HepG2 (cell line): Measurements from ENCODE around the gene VEZF1. TPM values are rescaled to one million over a fixed set of nuclear protein-coding genes. Genes with fewer than 3 reads are reported as not detected.
A peak's percentile ranks its signal among the peaks of the same experiment; 100 is the strongest.

Experiments used
- ARID3A ChIP-seq: IDR thresholded peaks from 2 replicates; pipeline ENCODE4 v1.6.1; 2012; ENCODE audit warnings: low read depth, low read length, improper control_type of control experiment
- CBX2 ChIP-seq, 2 experiments: fragments of 200-600 bp in 1 of 2; sonication (generic); formaldehyde crosslinking in 1 of 2; IDR thresholded peaks; 2 replicates each; pipeline versions ENCODE4 v1.7.0 to v1.8.1; 2018 to 2022; ENCODE audit warnings: low read depth in 2 of 2, low read length in 1 of 2, mild to moderate bottlenecking in 1 of 2, missing genetic modification reagents in 1 of 2
- CREM ChIP-seq, 2 experiments: sonication (generic) in 1 of 2; formaldehyde crosslinking in 1 of 2; IDR thresholded peaks; 2 replicates each; pipeline versions ENCODE4 v1.4.0 to v1.6.1; 2016 to 2020; ENCODE audit warnings: antibody characterized with exemption in 1 of 2, mild to moderate bottlenecking in 1 of 2, missing genetic modification reagents in 1 of 2
- GTF3A ChIP-seq: sonication (generic); formaldehyde crosslinking; conservative IDR thresholded peaks from 2 replicates; pipeline ENCODE4 v1.4.0; 2020; ENCODE audit warnings: mild to moderate bottlenecking, missing genetic modification reagents
- HCFC1 ChIP-seq: fragments of 150-350 bp; IDR thresholded peaks from 2 replicates; pipeline ENCODE4 v1.6.1; 2014; ENCODE audit warnings: low read depth, low read length
- HDAC2 ChIP-seq: sonication (generic); formaldehyde crosslinking; IDR thresholded peaks from 2 replicates; pipeline ENCODE4 v1.4.0; 2020; ENCODE audit warnings: missing genetic modification reagents
- HNRNPUL1 ChIP-seq: fragments of 200-400 bp; formaldehyde crosslinking; IDR thresholded peaks from 2 replicates; pipeline ENCODE4 v1.6.1; 2017; ENCODE audit warnings: low read depth, mild to moderate bottlenecking, low read length, moderate library complexity
- LCORL ChIP-seq, 2 experiments: fragments of 450-650 bp in 1 of 2; sonication (generic) in 1 of 2; formaldehyde crosslinking in 1 of 2; IDR thresholded peaks; 2 replicates each; pipeline versions ENCODE4 v1.5.0 to v1.6.1; 2017 to 2020; ENCODE audit warnings: antibody characterized with exemption in 1 of 2, missing genetic modification reagents in 1 of 2
- MAZ ChIP-seq, 2 experiments: sonication (generic) in 1 of 2; formaldehyde crosslinking in 1 of 2; IDR thresholded peaks; 2 replicates each; pipeline versions ENCODE4 v1.5.0 to v1.6.1; 2012 to 2020; ENCODE audit warnings: low read depth in 2 of 2, mild to moderate bottlenecking in 2 of 2, borderline replicate concordance in 1 of 2, improper control_type of control experiment in 1 of 2, low read length in 1 of 2, missing genetic modification reagents in 1 of 2, moderate library complexity in 1 of 2
- MIER2 ChIP-seq: IDR thresholded peaks from 2 replicates; pipeline ENCODE4 v1.6.1; 2016; ENCODE audit warnings: missing biosample characterization, missing genetic modification reagents
- MXD4 ChIP-seq: IDR thresholded peaks from 2 replicates; pipeline ENCODE4 v1.6.1; 2016; ENCODE audit warnings: mild to moderate bottlenecking, missing biosample characterization, missing genetic modification reagents
- NR2C2 ChIP-seq: sonication (generic); formaldehyde crosslinking; IDR thresholded peaks from 2 replicates; pipeline ENCODE4 v1.4.0; 2020; ENCODE audit warnings: missing genetic modification reagents, mild to moderate bottlenecking, moderate library complexity, borderline replicate concordance
- PAXIP1 ChIP-seq: sonication (generic); formaldehyde crosslinking; conservative IDR thresholded peaks from 2 replicates; pipeline ENCODE4 v1.4.0; 2020; ENCODE audit warnings: mild to moderate bottlenecking, missing genetic modification reagents, moderate library complexity
- PHF20 ChIP-seq: sonication (generic); formaldehyde crosslinking; IDR thresholded peaks from 2 replicates; pipeline ENCODE4 v1.5.0; 2020; ENCODE audit warnings: mild to moderate bottlenecking, missing genetic modification reagents
- PRPF4 ChIP-seq: fragments of 200-400 bp; formaldehyde crosslinking; IDR thresholded peaks from 2 replicates; pipeline ENCODE4 v1.6.1; 2016; ENCODE audit warnings: low read length, low read depth; ENCODE audit not compliant: poor library complexity, severe bottlenecking
- RFX3 ChIP-seq: IDR thresholded peaks from 2 replicates; pipeline ENCODE4 v1.6.1; 2016; ENCODE audit warnings: missing biosample characterization, missing genetic modification reagents
- SOX6 ChIP-seq, 2 experiments: fragments of 450-650 bp in 1 of 2; sonication (generic) in 1 of 2; formaldehyde crosslinking in 1 of 2; IDR thresholded peaks; 2 replicates each; pipeline versions ENCODE4 v1.4.0 to v1.6.1; 2017 to 2020; ENCODE audit warnings: antibody characterized with exemption in 1 of 2, mild to moderate bottlenecking in 1 of 2, missing genetic modification reagents in 1 of 2
- SSRP1 ChIP-seq: IDR thresholded peaks from 2 replicates; pipeline ENCODE4 v1.6.1; 2016; ENCODE audit warnings: control low read depth
- THRA ChIP-seq: sonication (generic); formaldehyde crosslinking; IDR thresholded peaks from 2 replicates; pipeline ENCODE4 v1.4.0; 2020; ENCODE audit warnings: missing genetic modification reagents, borderline replicate concordance
- ZMYM4 ChIP-seq: sonication (generic); formaldehyde crosslinking; IDR thresholded peaks from 2 replicates; pipeline ENCODE4 v1.8.1; 2023; ENCODE audit warnings: mild to moderate bottlenecking, missing genetic modification reagents
- ZNF264 ChIP-seq: sonication (generic); formaldehyde crosslinking; IDR thresholded peaks from 2 replicates; pipeline ENCODE4 v1.4.0; 2020; ENCODE audit warnings: missing genetic modification reagents
- ZNF552 ChIP-seq: sonication (generic); formaldehyde crosslinking; IDR thresholded peaks from 2 replicates; pipeline ENCODE4 v1.9.0; 2022; ENCODE audit warnings: missing genetic modification reagents, mild to moderate bottlenecking, borderline replicate concordance
- ZNF605 ChIP-seq: sonication (generic); formaldehyde crosslinking; IDR thresholded peaks from 2 replicates; pipeline ENCODE4 v1.8.0; 2022; ENCODE audit warnings: mild to moderate bottlenecking, missing genetic modification reagents
- polyA plus RNA-seq, 8 experiments: library from polyadenylated mRNA; depleted of rRNA in 3 of 8; stranded (reverse) in 7 of 8; unstranded in 1 of 8; fragments of >200 nt; fragmentation: Illumina TruSeq in 4 of 8; extraction: Trizol in 4 of 8; gene quantifications; 2 replicates each; pipeline versions ENCODE4 v1.2.1 to v1.2.3, GENCODE V29; 2011 to 2016; ENCODE audit warnings: low read depth in 4 of 8, missing spikeins in 1 of 8, mixed read lengths in 1 of 8; ENCODE audit not compliant: insufficient read depth in 1 of 8
- total RNA-seq, 5 experiments: library from RNA; depleted of rRNA; stranded (reverse); fragments of >200 nt; fragmentation: Illumina TruSeq; extraction: Trizol; gene quantifications; 2 replicates each; pipeline ENCODE4 v1.2.3, GENCODE V29; 2016; ENCODE audit warnings: low read depth in 1 of 5

The VEZF1 gene
- total and polyA plus RNA-seq, 2 of the 13 experiments (the other 11 are each of a cell fraction or from before 2014, with no cell fraction given), result 45.9 to 49.7 TPM

- TF ChIP-seq LCORL (IDR thresholded peaks at IDR 0.05) (0 out of 2 replicates have a peak, but pooled peaks have one; percentile 16), LCORL (CRISPR knock-in tag; IDR thresholded peaks at IDR 0.05) (peak; percentile 80), NR2C2 (CRISPR knock-in tag) (peak; percentile 65; the same call in 1 of the 2 replicates), CBX2 (IDR thresholded peaks at IDR 0.05; ENCODE audit: low read depth, low read length) (no peak), CBX2 (CRISPR knock-in tag; IDR thresholded peaks at IDR 0.05; ENCODE audit: low read depth) (no peak), PRPF4 (no peak), PHF20 (CRISPR knock-in tag) (no peak), HDAC2 (CRISPR knock-in tag) (peak; percentile 58; the same call in 1 of the 2 replicates), HNRNPUL1 (no peak), ARID3A (no peak), MXD4 (CRISPR knock-in tag) (0 out of 2 replicates have a peak, but pooled peaks have one; percentile 21), ZNF552 (CRISPR knock-in tag) (no peak), MAZ (IDR thresholded peaks at IDR 0.05; ENCODE audit: borderline replicate concordance, low read depth, low read length) (no peak), MAZ (CRISPR knock-in tag; IDR thresholded peaks at IDR 0.05; ENCODE audit: low read depth) (0 out of 2 replicates have a peak, but pooled peaks have one; percentile 12), RFX3 (CRISPR knock-in tag) (peak; percentile 60), CREM (IDR thresholded peaks at IDR 0.05) (no peak), CREM (CRISPR knock-in tag; IDR thresholded peaks at IDR 0.05) (no peak), ZNF264 (CRISPR knock-in tag) (no peak), SOX6 (IDR thresholded peaks at IDR 0.05) (no peak), SOX6 (CRISPR knock-in tag; IDR thresholded peaks at IDR 0.05) (peak; percentile 30; the same call in 1 of the 2 replicates), ZNF605 (peak; percentile 46; the same call in 1 of the 2 replicates), PAXIP1 (CRISPR knock-in tag) (peak; percentile 60), THRA (CRISPR knock-in tag) (peak; percentile 82; the same call in 1 of the 2 replicates), MIER2 (CRISPR knock-in tag) (peak; percentile 76; the same call in 1 of the 2 replicates), ZMYM4 (0 out of 2 replicates have a peak, but pooled peaks have one; percentile 24), SSRP1 (CRISPR knock-in tag) (0 out of 2 replicates have a peak, but pooled peaks have one; percentile 54), GTF3A (peak; percentile 20; the same call in 1 of the 2 replicates), HCFC1 (no peak)
These were observed 34.8 kb downstream of the VEZF1 start (continued) for GRCh38 chr17:57953219-57953618.
